ENCODE results near the gene ATP8B2.

The ATP8B2 gene

GRCh38 chr1:154344977-154345837 is 19.9 kb downstream of the ATP8B2 start:
- TF ChIP-seq CTCF (IDR thresholded peaks at IDR 0.05; ENCODE audit: low read depth, low read length, missing control alignments), result peak; percentile 82
- no peak for DNase-seq (ENCODE audit: extremely low read depth, low read depth)
- no peak overlapping the region for H3K4me3 ChIP-seq (replicated peaks; ENCODE audit: low read depth, low read length)

DNA sequence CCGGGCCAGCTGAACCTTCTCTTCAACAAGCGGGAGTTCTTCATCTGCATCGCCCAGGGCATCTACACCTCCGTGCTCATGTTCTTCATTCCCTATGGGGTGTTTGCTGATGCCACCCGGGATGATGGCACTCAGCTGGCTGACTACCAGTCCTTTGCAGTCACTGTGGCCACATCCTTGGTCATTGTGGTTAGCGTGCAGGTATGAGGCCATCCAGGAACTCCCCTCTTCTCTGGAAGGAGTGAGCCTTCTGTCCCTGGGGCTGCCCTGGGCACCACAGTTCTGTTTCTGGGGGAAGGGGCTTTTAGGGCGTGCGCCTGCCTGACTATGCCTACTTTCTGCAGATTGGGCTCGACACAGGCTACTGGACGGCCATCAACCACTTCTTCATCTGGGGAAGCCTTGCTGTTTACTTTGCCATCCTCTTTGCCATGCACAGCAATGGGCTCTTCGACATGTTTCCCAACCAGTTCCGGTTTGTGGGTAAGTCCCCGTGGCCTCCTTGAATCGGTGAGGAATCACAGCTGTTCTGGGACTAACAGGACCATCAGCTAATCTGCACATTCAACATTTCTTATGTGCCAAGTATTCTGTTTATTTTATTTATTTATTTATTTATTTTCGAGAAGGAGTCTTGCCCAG is 21.1 kb downstream of the ATP8B2 start:
- no peak overlapping the region for H3K4me3 ChIP-seq (replicated peaks; ENCODE audit: low read depth, low read length)
- no peak for DNase-seq (ENCODE audit: extremely low read depth, low read depth)
- TF ChIP-seq CTCF (IDR thresholded peaks at IDR 0.05; ENCODE audit: low read depth, low read length, missing control alignments), result no peak

- no peak for TF ChIP-seq CTCF (IDR thresholded peaks at IDR 0.05; ENCODE audit: low read depth, low read length, missing control alignments)
- H3K4me3 ChIP-seq (replicated peaks; ENCODE audit: low read depth, low read length), result no peak overlapping the region
- no peak for DNase-seq (ENCODE audit: extremely low read depth, low read depth)
Observed at GRCh38 chr1:154347961-154348360, 22.6 kb downstream of the ATP8B2 start.

DNA sequence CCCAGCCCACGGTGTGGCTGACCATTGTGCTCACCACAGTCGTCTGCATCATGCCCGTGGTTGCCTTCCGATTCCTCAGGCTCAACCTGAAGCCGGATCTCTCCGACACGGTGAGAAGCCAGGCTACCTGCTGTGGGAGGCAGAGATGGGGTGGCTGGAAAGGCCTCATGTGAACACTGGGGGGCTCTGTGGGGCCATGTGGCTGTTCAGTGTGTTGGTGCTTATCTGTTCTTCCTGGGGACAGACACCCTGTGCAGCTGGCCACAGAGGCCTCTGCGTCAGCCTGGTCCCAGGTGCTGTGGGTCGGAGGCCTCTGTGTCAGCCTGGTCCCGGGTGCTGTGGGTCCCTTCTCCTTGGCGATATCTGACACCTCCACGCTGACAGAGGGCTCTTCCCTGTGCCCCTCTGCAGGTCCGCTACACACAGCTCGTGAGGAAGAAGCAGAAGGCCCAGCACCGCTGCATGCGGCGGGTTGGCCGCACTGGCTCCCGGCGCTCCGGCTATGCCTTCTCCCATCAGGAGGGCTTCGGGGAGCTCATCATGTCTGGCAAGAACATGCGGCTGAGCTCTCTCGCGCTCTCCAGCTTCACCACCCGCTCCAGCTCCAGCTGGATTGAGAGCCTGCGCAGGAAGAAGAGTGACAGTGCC is 23.2 kb downstream of the ATP8B2 start:
- no peak for TF ChIP-seq CTCF (IDR thresholded peaks at IDR 0.05; ENCODE audit: low read depth, low read length, missing control alignments)
- no peak for DNase-seq (ENCODE audit: extremely low read depth, low read depth)
- H3K4me3 ChIP-seq (replicated peaks; ENCODE audit: low read depth, low read length), result no peak overlapping the region

GRCh38 chr1:154349121-154349520 is 23.8 kb downstream of the ATP8B2 start:
- no peak for DNase-seq (ENCODE audit: extremely low read depth, low read depth)
- H3K4me3 ChIP-seq (replicated peaks; ENCODE audit: low read depth, low read length), result no peak overlapping the region
- TF ChIP-seq CTCF (IDR thresholded peaks at IDR 0.05; ENCODE audit: low read depth, low read length, missing control alignments), result no peak

GRCh38 chr1:154350383-154350782 is 25.1 kb downstream of the ATP8B2 start:
- H3K4me3 ChIP-seq (replicated peaks; ENCODE audit: low read depth, low read length), result no peak overlapping the region
- DNase-seq (ENCODE audit: extremely low read depth, low read depth), result no peak
- TF ChIP-seq CTCF (IDR thresholded peaks at IDR 0.05; ENCODE audit: low read depth, low read length, missing control alignments), result no peak

Measured in HFF-Myc (cell line).